RWPE1 (cell line): Measurements from ENCODE around the gene PTRHD1.
A peak's percentile ranks its signal among the peaks of the same experiment; 100 is the strongest.

Experiments used
- CTCF ChIA-PET: fragments of 350-600 bp; sonication (Branson Sonifier 250); formaldehyde crosslinking; extraction: SDS; loops from one replicate; lab custom pipeline; 2021; lab: Yijun Ruan, JAX
- POLR2A ChIA-PET: fragments of 400-600 bp; formaldehyde crosslinking; extraction: SDS; loops from one replicate; lab custom pipeline; 2020; ENCODE audit warnings: antibody characterized with exemption; ENCODE audit not compliant: low non-redundant PET; lab: Yijun Ruan, JAX
- DNase-seq: peaks from one replicate; pipeline ENCODE4 v3.0.0; 2012; ENCODE audit warnings: low spot score
- H3K27ac ChIP-seq: fragments of 450-650 bp; 2 replicates; pipeline ENCODE4 v1.5.1; 2017
- CTCF ChIP-seq: fragments of 450-650 bp; conservative IDR thresholded peaks from 2 replicates; pipeline ENCODE4 v1.5.1; 2017; ENCODE audit warnings: low read depth, mild to moderate bottlenecking

PTRHD1 gene

GRCh38 chr2:24830351-24830750, 37.2 kb upstream of the PTRHD1 start:
- no peak for TF ChIP-seq CTCF
- ChIA-PET POLR2A (no interaction called here), CTCF (interaction anchor here (0.6 kb wide), 1 partner anchor 450 kb away, joined by 4 read pairs; no protein-coding TSS in a partner anchor)
- peak overlapping the region; percentile 4; the same call in 1 of the 2 replicates for H3K27ac ChIP-seq
- DNase-seq = no peak

DNA sequence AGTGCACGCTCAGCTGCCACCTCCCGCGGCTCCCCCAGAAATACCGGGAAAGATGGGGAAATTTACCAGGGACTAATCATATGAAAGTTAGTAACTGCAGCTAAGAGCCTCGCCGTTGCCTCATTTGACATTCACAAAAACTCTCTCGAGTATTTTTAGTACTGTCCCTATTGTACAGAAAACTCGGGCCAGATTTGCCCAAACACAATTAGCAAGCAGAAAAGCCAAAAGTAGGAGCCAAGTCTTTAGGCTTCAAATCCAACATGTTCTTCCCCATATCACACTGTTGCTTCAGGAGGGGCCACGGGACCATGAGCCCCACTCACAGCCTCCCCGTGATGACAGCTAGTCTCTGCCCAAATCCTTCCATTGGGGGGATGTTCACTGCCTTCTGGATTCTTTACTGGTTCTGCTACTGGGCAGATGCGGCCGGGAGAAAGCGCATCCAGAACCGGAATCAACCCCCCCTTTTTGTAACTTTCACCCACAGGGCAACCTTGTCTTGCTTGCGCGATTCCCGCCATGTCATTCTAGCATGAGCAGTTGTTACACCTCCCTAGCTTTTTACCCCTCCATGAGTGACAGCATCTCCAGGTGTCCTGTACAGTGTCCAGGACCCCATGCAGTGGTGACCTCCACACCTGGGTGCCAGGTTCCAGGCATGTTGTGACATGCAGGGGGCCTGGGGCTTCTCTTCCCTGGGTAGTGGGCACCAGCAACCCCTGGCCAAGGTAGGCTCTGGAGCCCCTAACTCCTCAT, 35.2 kb upstream of the PTRHD1 start:
- CTCF ChIA-PET = interaction anchor here (0.5 to 2.8 kb wide), 7 partner anchors 10 to 681 kb away, joined by 3 to 22 read pairs (median 6); no protein-coding TSS in a partner anchor
- H3K27ac ChIP-seq = peak overlapping the region; percentile 25
- no peak for DNase-seq
- POLR2A ChIA-PET = no interaction called here
- TF ChIP-seq CTCF = no peak

DNA sequence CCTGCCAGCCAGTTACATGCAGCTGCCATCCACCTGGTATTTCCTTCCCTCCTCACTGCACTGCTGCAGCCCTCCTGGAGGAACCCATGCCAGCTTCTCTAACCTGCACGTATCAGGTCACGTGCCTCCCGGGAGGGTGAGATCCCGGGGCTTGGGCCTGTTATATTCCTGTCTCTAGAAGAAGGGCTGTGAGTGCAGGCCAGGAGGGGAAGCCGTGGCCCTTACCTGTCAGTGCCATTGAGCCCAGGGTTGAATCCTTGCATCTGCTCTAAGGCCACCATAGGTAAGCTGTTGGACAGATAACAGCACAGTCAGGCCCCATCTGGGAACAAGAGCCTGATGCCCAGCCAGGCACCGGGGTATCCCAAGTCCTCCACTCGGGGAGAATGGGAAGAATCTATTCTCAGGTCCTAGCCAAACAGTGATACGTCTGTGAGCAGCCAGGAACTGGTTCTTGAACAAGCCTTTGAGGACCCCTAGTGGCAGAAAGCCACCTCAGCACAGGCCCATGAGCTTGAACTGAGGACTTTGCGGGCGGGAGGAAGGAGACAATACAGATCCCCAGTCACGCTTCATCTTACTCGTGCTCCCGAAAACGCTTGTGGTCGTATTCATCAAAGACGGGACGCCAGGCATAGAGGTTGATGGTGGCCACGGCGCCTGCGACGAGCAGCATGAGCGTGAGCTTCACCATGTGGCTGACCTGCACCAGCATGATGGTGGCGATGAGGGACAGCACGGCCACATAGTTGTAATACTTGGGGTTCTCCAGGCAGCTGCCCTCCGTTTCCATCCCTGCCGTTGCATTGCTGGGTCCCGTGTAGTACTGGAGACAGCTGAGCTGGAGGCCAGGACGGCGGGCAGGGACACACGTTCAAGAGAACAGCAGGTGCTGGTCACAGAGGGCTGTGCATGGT, 34.4 kb upstream of the PTRHD1 start:
- peak overlapping the region; percentile 25 for H3K27ac ChIP-seq
- CTCF ChIA-PET = interaction anchor here (0.6 to 2.8 kb wide), 11 partner anchors 9 to 1729 kb away, joined by 3 to 22 read pairs (median 3); partner anchors contain the start of genes CENPO and PTRHD1
- TF ChIP-seq CTCF = peak; percentile 82
- DNase-seq = peak; percentile 81
- POLR2A ChIA-PET = no interaction called here

- ChIA-PET POLR2A (no interaction called here), CTCF (interaction anchor here (0.8 to 2.8 kb wide), 6 partner anchors 8 to 417 kb away, joined by 3 to 22 read pairs (median 5); partner anchors contain the start of genes CENPO and PTRHD1)
Observed at GRCh38 chr2:24826773-24827145, 33.6 kb upstream of the PTRHD1 start.

GRCh38 chr2:24825883-24826772, 32.9 kb upstream of the PTRHD1 start:
- TF ChIP-seq CTCF = no peak
- CTCF ChIA-PET = interaction anchor here (0.6 to 0.7 kb wide), 2 partner anchors 45 to 260 kb away, joined by 3 read pairs; no protein-coding TSS in a partner anchor
- H3K27ac ChIP-seq = peak overlapping the region; percentile 41
- POLR2A ChIA-PET = no interaction called here
- no peak for DNase-seq

More at GRCh38 chr2:24826773-24827145, 33.6 kb upstream of the PTRHD1 start:
- TF ChIP-seq CTCF = no peak
- DNase-seq = no peak
- H3K27ac ChIP-seq = no peak overlapping the region
